Loucy (cell line): ENCODE data around the gene FBXL13.
"Not testable (repeated sequence)": the region's sequence is repeated elsewhere in the genome, so short reads cannot be mapped to it uniquely, and the experiment has no call there.

Experiments used
- CTCF ChIP-seq: fragments of 200-600 bp; sonication (generic); conservative IDR thresholded peaks from 2 replicates; pipeline ENCODE4 v1.5.1; 2014; ENCODE audit warnings: mild to moderate bottlenecking, antibody characterized with exemption, low read length
- EZH2phosphoT487 ChIP-seq: fragments of 200-600 bp; IDR thresholded peaks from 2 replicates; pipeline ENCODE4 v1.6.1; 2018; ENCODE audit warnings: antibody characterized with exemption, mild to moderate bottlenecking, moderate library complexity, borderline replicate concordance

- TF ChIP-seq CTCF, EZH2phosphoT487: not testable (repeated sequence)
Measured at GRCh38 chr7:102790364-102791100, 284.1 kb downstream of the FBXL13 start.
